ENCODE data around the gene AMPD2. TPM values are rescaled to one million over a fixed set of nuclear protein-coding genes. Genes with fewer than 3 reads are reported as not detected.

The AMPD2 gene
- total RNA-seq, 1 experiment from 2014 or later: 85.8 TPM

- POLR2A ChIA-PET: interaction anchor here (0.6 kb wide), 1 partner anchor 138 kb away, joined by 3 read pairs; no protein-coding TSS in a partner anchor
- Histone ChIP-seq H3K4me3 (ENCODE audit: low read depth in 2 of 2, low read length in 2 of 2) (no peak overlapping the region), H3K27me3 (ENCODE audit: control insufficient read depth, insufficient read depth, low read length) (no peaks in the 10 kb centered on the region), H3K36me3 (ENCODE audit: control insufficient read depth, insufficient read depth, low read length) (no peaks in the 10 kb centered on the region), H3K4me1 (ENCODE audit: control insufficient read depth, insufficient read depth, low read length) (no peaks in the 10 kb centered on the region; the same call in none of the 2 replicates), H3K27ac (ENCODE audit: low read length) (peak overlapping the region; percentile 17; the same call in 1 of the 2 replicates), H3K9me3 (ENCODE audit: control insufficient read depth, insufficient read depth, low read depth, low read length) (no peaks in the 10 kb centered on the region)
- no peak for TF ChIP-seq TCF7L2 (IDR thresholded peaks at IDR 0.05; ENCODE audit: low read depth, low read length)
- TF ChIP-seq, protein P1, sequence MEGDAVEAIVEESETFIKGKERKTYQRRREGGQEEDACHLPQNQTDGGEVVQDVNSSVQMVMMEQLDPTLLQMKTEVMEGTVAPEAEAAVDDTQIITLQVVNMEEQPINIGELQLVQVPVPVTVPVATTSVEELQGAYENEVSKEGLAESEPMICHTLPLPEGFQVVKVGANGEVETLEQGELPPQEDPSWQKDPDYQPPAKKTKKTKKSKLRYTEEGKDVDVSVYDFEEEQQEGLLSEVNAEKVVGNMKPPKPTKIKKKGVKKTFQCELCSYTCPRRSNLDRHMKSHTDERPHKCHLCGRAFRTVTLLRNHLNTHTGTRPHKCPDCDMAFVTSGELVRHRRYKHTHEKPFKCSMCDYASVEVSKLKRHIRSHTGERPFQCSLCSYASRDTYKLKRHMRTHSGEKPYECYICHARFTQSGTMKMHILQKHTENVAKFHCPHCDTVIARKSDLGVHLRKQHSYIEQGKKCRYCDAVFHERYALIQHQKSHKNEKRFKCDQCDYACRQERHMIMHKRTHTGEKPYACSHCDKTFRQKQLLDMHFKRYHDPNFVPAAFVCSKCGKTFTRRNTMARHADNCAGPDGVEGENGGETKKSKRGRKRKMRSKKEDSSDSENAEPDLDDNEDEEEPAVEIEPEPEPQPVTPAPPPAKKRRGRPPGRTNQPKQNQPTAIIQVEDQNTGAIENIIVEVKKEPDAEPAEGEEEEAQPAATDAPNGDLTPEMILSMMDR (IDR thresholded peaks at IDR 0.05): no peak
- TF ChIP-seq SIN3A (IDR thresholded peaks at IDR 0.05; ENCODE audit: borderline replicate concordance, insufficient read depth, low read depth, low read length): no peak
- TF ChIP-seq, protein P2, sequence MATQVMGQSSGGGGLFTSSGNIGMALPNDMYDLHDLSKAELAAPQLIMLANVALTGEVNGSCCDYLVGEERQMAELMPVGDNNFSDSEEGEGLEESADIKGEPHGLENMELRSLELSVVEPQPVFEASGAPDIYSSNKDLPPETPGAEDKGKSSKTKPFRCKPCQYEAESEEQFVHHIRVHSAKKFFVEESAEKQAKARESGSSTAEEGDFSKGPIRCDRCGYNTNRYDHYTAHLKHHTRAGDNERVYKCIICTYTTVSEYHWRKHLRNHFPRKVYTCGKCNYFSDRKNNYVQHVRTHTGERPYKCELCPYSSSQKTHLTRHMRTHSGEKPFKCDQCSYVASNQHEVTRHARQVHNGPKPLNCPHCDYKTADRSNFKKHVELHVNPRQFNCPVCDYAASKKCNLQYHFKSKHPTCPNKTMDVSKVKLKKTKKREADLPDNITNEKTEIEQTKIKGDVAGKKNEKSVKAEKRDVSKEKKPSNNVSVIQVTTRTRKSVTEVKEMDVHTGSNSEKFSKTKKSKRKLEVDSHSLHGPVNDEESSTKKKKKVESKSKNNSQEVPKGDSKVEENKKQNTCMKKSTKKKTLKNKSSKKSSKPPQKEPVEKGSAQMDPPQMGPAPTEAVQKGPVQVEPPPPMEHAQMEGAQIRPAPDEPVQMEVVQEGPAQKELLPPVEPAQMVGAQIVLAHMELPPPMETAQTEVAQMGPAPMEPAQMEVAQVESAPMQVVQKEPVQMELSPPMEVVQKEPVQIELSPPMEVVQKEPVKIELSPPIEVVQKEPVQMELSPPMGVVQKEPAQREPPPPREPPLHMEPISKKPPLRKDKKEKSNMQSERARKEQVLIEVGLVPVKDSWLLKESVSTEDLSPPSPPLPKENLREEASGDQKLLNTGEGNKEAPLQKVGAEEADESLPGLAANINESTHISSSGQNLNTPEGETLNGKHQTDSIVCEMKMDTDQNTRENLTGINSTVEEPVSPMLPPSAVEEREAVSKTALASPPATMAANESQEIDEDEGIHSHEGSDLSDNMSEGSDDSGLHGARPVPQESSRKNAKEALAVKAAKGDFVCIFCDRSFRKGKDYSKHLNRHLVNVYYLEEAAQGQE (IDR thresholded peaks at IDR 0.05; ENCODE audit: insufficient read depth in 1 of 2, low read depth in 2 of 2, low read length in 1 of 2): no peak
- no peak for TF ChIP-seq POLR2AphosphoS5 (IDR thresholded peaks at IDR 0.05; ENCODE audit: low read depth, low read length)
- in situ Hi-C loops (cut with HindIII; ENCODE audit: low pct_unique_long_range_greater_than_20kb, low sequenced_read_pairs) (no loop called here), intact Hi-C loops (cut with micrococcal nuclease; ENCODE audit: unreplicated experiment) (no loop called here)
- no peak for DNase-seq (ENCODE audit: low read depth, low spot score)
- no TSS peak for BruUV-seq (replicated peaks)
- CTCF ChIA-PET: no interaction called here
- no peak for ATAC-seq
These were observed 16.7 kb downstream of the AMPD2 start for GRCh38 chr1:109636201-109636952.

DNA sequence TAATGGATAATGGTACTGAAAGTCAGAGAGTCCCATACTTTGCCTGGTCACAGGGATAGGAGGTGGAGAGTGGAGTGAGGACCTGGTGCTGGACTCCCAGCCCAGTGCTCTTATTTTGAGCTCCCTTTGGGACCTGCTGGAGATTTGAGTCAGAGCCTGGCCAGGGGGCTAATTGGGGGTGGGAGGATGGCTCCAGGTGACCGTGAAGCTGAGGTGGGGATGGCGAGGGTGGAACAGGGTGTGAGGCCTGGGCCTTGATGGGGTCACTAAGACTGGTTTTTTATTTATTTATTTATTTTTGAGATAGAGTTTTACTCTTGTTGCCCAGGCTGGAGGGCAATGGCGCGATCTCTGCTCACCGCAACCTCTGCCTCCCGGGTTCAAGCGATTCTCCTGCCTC lies 17.8 kb downstream of the AMPD2 start:
- in situ Hi-C loops (cut with HindIII; ENCODE audit: low pct_unique_long_range_greater_than_20kb, low sequenced_read_pairs) (no loop called here), intact Hi-C loops (cut with micrococcal nuclease; ENCODE audit: unreplicated experiment) (no loop called here)
- Histone ChIP-seq H3K9me3 (ENCODE audit: control insufficient read depth, insufficient read depth, low read depth, low read length) (no peaks in the 10 kb centered on the region), H3K4me3 (ENCODE audit: low read depth in 2 of 2, low read length in 2 of 2) (no peak overlapping the region), H3K36me3 (ENCODE audit: control insufficient read depth, insufficient read depth, low read length) (no peaks in the 10 kb centered on the region), H3K27ac (ENCODE audit: low read length) (no peak overlapping the region), H3K27me3 (ENCODE audit: control insufficient read depth, insufficient read depth, low read length) (no peaks in the 10 kb centered on the region), H3K4me1 (ENCODE audit: control insufficient read depth, insufficient read depth, low read length) (no peaks in the 10 kb centered on the region; the same call in none of the 2 replicates)
- CTCF ChIA-PET: no interaction called here
- TF ChIP-seq, protein P2 (IDR thresholded peaks at IDR 0.05; ENCODE audit: insufficient read depth in 1 of 2, low read depth in 2 of 2, low read length in 1 of 2): no peak
- TF ChIP-seq, protein P1 (IDR thresholded peaks at IDR 0.05): no peak
- no peak for TF ChIP-seq TCF7L2 (IDR thresholded peaks at IDR 0.05; ENCODE audit: low read depth, low read length)
- DNase-seq (ENCODE audit: low read depth, low spot score): no peak
- POLR2A ChIA-PET: no interaction called here
- no peak for ATAC-seq
- BruUV-seq (replicated peaks): no TSS peak
